GM12878 (cell line): ENCODE measurements around the gene AK5. TPM values are rescaled to one million over a fixed set of nuclear protein-coding genes. Genes with fewer than 3 reads are reported as not detected.

Experiments used
- ATAC-seq: fragments of 200-7000 bp; cut with Tn5 transposase; 3 replicates; pipeline ENCODE4 v1.9.1; 2020; ENCODE audit warnings: mild to moderate bottlenecking, moderate library complexity
- BruUV-seq: library from RNA; stranded (reverse); fragments of 400-500 nt; replicated peaks from 2 replicates; lab custom pipeline; 2021; lab: Mats Ljungman, UMichigan
- CTCF ChIA-PET: fragments of 300-600 bp; sonication (Branson Sonifier 250); formaldehyde crosslinking; extraction: SDS; loops from one replicate; lab custom pipeline; 2021; ENCODE audit warnings: inconsistent platforms; lab: Yijun Ruan, JAX
- POLR2A ChIA-PET: fragments of 350-600 bp; formaldehyde crosslinking; extraction: SDS; loops from one replicate; lab custom pipeline; 2021; ENCODE audit warnings: inconsistent platforms; lab: Charles Lee
- RAD21 ChIA-PET: fragments of 300-600 bp; sonication (Branson Sonifier 250); formaldehyde crosslinking; loops from one replicate; lab custom pipeline; 2023; ENCODE audit warnings: antibody characterized with exemption; ENCODE audit not compliant: unreplicated experiment; lab: Charles Lee
- SMC1A ChIA-PET: fragments of 300-600 bp; sonication (Branson Sonifier 250); formaldehyde crosslinking; loops from one replicate; lab custom pipeline; 2023; ENCODE audit not compliant: unreplicated experiment, uncharacterized antibody; lab: Charles Lee
- DNase-seq: peaks from one replicate; pipeline ENCODE4 v3.0.0-alpha.2; 2011; ENCODE audit warnings: low read depth, low spot score
- FAIRE-seq: peaks from 3 replicates; lab custom pipeline; 2011; peaks lifted over from hg19 to GRCh38; lab: Jason Lieb, UNC
- H2AFZ ChIP-seq: 2 replicates; pipeline ENCODE4 v1.6.0; 2011; ENCODE audit warnings: low read depth, low read length, control low read depth; ENCODE audit not compliant: control insufficient read depth
- H3K27ac ChIP-seq: 2 replicates; pipeline ENCODE4 v1.5.1; 2011; ENCODE audit warnings: control low read depth; ENCODE audit not compliant: control insufficient read depth, insufficient read depth
- H3K27me3 ChIP-seq, 2 experiments: replicated peaks in 1 of 2; 2 replicates each; pipeline versions ENCODE4 v1.6.0 to v1.6.1; 2011; ENCODE audit warnings: low read length in 1 of 2; ENCODE audit not compliant: control insufficient read depth in 2 of 2, insufficient read depth in 2 of 2
- H3K36me3 ChIP-seq, 2 experiments: 2 replicates each; pipeline ENCODE4 v1.5.1; 2011; ENCODE audit warnings: low read length in 1 of 2; ENCODE audit not compliant: control insufficient read depth in 2 of 2, insufficient read depth in 2 of 2
- H3K4me1 ChIP-seq: 2 replicates; pipeline ENCODE4 v1.6.1; 2011; ENCODE audit warnings: mild to moderate bottlenecking, low read length, moderate library complexity, mixed read lengths; ENCODE audit not compliant: control insufficient read depth, insufficient read depth
- H3K4me2 ChIP-seq: 2 replicates; pipeline ENCODE4 v1.6.0; 2011; ENCODE audit warnings: control low read depth; ENCODE audit not compliant: control insufficient read depth, insufficient read depth
- H3K4me3 ChIP-seq: fragments of 200-600 bp; sonication (generic); 2 replicates; pipeline ENCODE4 v1.5.1; 2016
- H3K79me2 ChIP-seq: 2 replicates; pipeline ENCODE4 v1.6.0; 2011; ENCODE audit warnings: low read length; ENCODE audit not compliant: control insufficient read depth, insufficient read depth
- H3K9ac ChIP-seq: 2 replicates; pipeline ENCODE4 v1.8.0; 2011; ENCODE audit warnings: low read length, control low read depth, mixed read lengths; ENCODE audit not compliant: control insufficient read depth, insufficient read depth
- H3K9me3 ChIP-seq: replicated peaks from 3 replicates; pipeline ENCODE4 v1.5.1; 2011; ENCODE audit warnings: mild to moderate bottlenecking, low read length; ENCODE audit not compliant: control insufficient read depth, insufficient read depth
- H4K20me1 ChIP-seq: 2 replicates; pipeline ENCODE4 v1.6.0; 2011; ENCODE audit not compliant: control insufficient read depth, insufficient read depth
- ESRRA ChIP-seq: IDR thresholded peaks from 2 replicates; pipeline ENCODE4 v1.6.1; 2012; ENCODE audit warnings: mild to moderate bottlenecking, low read length, improper control_type of control experiment
- HDGF ChIP-seq: fragments of 450-650 bp; IDR thresholded peaks from 2 replicates; pipeline ENCODE4 v1.6.1; 2016; ENCODE audit warnings: antibody characterized with exemption
- MEF2A ChIP-seq: IDR thresholded peaks from 2 replicates; pipeline ENCODE4 v1.6.1; 2011; ENCODE audit warnings: low read depth, mild to moderate bottlenecking, low read length, moderate library complexity; ENCODE audit not compliant: insufficient read depth
- PAX5 ChIP-seq: IDR thresholded peaks from 2 replicates; pipeline ENCODE4 v1.6.1; 2011; ENCODE audit warnings: low read depth, low read length, borderline replicate concordance
- RFX5 ChIP-seq: IDR thresholded peaks from 2 replicates; pipeline ENCODE4 v1.6.1; 2011; ENCODE audit warnings: low read depth, low read length, improper control_type of control experiment
- SPI1 ChIP-seq: IDR thresholded peaks from 2 replicates; pipeline ENCODE4 v1.6.1; 2011; ENCODE audit warnings: low read depth, mild to moderate bottlenecking, low read length, moderate library complexity, borderline replicate concordance; ENCODE audit not compliant: insufficient read depth
- ZNF622 ChIP-seq: fragments of 450-650 bp; IDR thresholded peaks from 2 replicates; pipeline ENCODE4 v1.6.1; 2017; ENCODE audit warnings: mild to moderate bottlenecking, inconsistent platforms
- WGBS: methylation state at CpG from one replicate; pipeline ENCODE4 v1.1.6; 2016; ENCODE audit warnings: low lambda C conversion rate; ENCODE audit not compliant: insufficient replicate concordance, insufficient coverage; ENCODE audit errors: missing lambda C conversion rate; 5-methylcytosine and 5-hydroxymethylcytosine counted together
- in situ Hi-C: fragments of 300-500 bp; cut with MboI; formaldehyde crosslinking; loops from 9 replicates; pipeline ENCODE4 v1.14.3; 2018; ENCODE audit warnings: mixed read lengths
- intact Hi-C: fragments of 100-400 bp; cut with micrococcal nuclease; formaldehyde crosslinking; loops from one replicate; pipeline ENCODE4 v1.14.2; 2022; ENCODE audit not compliant: unreplicated experiment
- polyA plus RNA-seq, 11 experiments: library from polyadenylated mRNA; depleted of rRNA in 4 of 11; unstranded in 6 of 11; stranded (reverse) in 5 of 11; fragments of >200 nt; fragmentation: Nextera tagmentation in 4 of 11; fragmentation: Illumina TruSeq in 1 of 11; extraction: Ambion mirVana in 4 of 11; extraction: Trizol in 1 of 11; gene quantifications; 1 replicate in 1 of 11; 2 replicates in 10 of 11; pipeline versions ENCODE4 v1.2.1 to v1.2.3, GENCODE V29; 2011 to 2016; ENCODE audit warnings: inconsistent platforms in 2 of 11, missing spikeins in 2 of 11, low read depth in 1 of 11
- total RNA-seq, 4 experiments: library from RNA; depleted of rRNA in 3 of 4; stranded (reverse); fragments of >200 nt in 3 of 4; fragmentation: Illumina TruSeq in 1 of 4; extraction: Trizol in 1 of 4; gene quantifications; 2 replicates each; pipeline versions ENCODE4 v1.2.1 to v1.2.3, GENCODE V29; 2013 to 2021
- TF ChIP-seq, protein P1 (sequence below): fragments of 450-650 bp; IDR thresholded peaks from 2 replicates; pipeline ENCODE4 v1.6.1; 2014; ENCODE audit warnings: mild to moderate bottlenecking
- TF ChIP-seq, protein P2 (sequence below): fragments of 450-650 bp; IDR thresholded peaks from 2 replicates; pipeline ENCODE4 v1.6.1; 2017; ENCODE audit warnings: borderline replicate concordance
- TF ChIP-seq, protein P3 (sequence below): fragments of 450-650 bp; IDR thresholded peaks from 2 replicates; pipeline ENCODE4 v1.6.1; 2016; ENCODE audit warnings: mild to moderate bottlenecking, moderate library complexity, borderline replicate concordance
- TF ChIP-seq, protein P4 (sequence below): fragments of 450-650 bp; IDR thresholded peaks from 2 replicates; pipeline ENCODE4 v1.6.1; 2017; ENCODE audit warnings: mild to moderate bottlenecking

The AK5 gene
- total and polyA plus RNA-seq, 10 of the 15 experiments (the other 5 are each of a cell fraction or from before 2014, with no cell fraction given): 0.08 to 0.33 TPM; not detected in 8

DNA sequence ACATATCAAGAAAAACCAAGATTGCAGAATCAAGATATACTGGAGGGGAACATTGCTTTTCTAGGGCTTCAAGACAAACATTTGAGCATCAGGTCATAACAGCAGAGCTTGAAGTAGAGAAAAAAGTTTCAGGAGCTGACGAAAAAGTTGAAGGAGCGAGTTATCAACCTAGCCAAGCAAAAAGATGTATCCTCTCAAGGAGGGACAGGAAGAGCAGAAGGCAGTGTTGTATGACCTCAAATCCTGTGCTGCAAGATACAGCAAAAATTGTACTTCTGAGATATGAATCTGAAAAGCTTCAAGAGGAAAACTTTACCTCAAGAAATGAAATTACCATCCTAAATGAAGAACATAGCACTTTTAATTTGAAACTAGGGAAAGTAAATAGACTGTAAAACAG, 153.1 kb downstream of the AK5 start (continued):
- TF ChIP-seq ZNF622 (no peak), HDGF (no peak), PAX5 (no peak), ESRRA (no peak), RFX5 (no peak)
- TF ChIP-seq, all 136 proteins: peak for 0

DNA sequence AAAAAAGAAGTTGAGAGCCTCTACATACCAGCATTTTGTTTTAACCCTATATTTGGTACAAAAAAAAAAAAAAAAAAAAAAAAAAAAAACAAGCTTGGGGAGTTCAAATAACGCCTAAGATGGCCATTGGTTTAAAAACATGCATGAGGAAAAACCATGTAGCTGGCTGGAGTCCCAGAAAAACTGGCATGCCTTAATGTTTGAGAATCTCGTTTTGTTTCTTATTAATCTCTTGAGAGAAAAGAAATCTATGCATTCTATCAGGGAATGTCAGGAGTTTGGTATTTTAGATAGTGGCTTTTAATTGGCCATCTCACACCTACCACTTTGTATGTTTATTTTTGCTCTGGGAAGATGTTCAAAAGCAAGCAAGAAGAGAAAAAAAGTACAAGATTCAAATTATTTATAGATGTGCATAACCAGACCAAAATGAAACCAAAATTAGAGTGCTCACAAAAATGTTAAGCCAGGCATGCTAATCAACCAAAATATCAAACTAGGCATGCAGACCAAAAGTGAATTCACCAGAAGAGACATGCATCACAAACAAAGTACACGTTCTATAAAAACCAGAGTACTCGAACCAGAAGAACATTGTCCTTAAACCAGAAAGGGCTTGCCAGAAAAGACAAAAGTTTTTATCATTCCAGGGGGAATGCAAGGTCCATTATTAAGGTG, 156.6 kb downstream of the AK5 start:
- ATAC-seq: no peak
- ChIA-PET POLR2A (interaction anchor here (0.6 kb wide), 1 partner anchor 41 kb away, joined by 3 read pairs; no protein-coding TSS in a partner anchor), CTCF (no interaction called here), SMC1A (interaction anchor here (0.6 kb wide), 1 partner anchor 439 kb away, joined by 4 read pairs; no protein-coding TSS in a partner anchor), RAD21 (no interaction called here)
- H3K4me1 ChIP-seq: no peaks in the 10 kb centered on the region
- whole genome bisulfite sequencing: 12% methylated on average over 4 of the region's 4 CpGs
- H3K36me3 ChIP-seq: no peaks in the 10 kb centered on the region
- no peak overlapping the region for H3K4me2 ChIP-seq
- no peaks in the 10 kb centered on the region for H4K20me1 ChIP-seq
- H3K4me3 ChIP-seq: no peak overlapping the region
- no peaks in the 10 kb centered on the region; the same call in 2 of the 3 replicates for H3K9me3 ChIP-seq
- no peak overlapping the region for H2AFZ ChIP-seq
- no peak overlapping the region for H3K9ac ChIP-seq
- H3K79me2 ChIP-seq: no peaks in the 10 kb centered on the region
- intact Hi-C loops: no loop called here
- H3K27ac ChIP-seq: no peak overlapping the region
- FAIRE-seq: no peak
- in situ Hi-C loops: no loop called here
- no peaks in the 10 kb centered on the region for H3K27me3 ChIP-seq
- BruUV-seq: no TSS peak
- no peak for DNase-seq
- TF ChIP-seq, protein P1, sequence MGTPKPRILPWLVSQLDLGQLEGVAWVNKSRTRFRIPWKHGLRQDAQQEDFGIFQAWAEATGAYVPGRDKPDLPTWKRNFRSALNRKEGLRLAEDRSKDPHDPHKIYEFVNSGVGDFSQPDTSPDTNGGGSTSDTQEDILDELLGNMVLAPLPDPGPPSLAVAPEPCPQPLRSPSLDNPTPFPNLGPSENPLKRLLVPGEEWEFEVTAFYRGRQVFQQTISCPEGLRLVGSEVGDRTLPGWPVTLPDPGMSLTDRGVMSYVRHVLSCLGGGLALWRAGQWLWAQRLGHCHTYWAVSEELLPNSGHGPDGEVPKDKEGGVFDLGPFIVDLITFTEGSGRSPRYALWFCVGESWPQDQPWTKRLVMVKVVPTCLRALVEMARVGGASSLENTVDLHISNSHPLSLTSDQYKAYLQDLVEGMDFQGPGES: no peak
- TF ChIP-seq, protein P2, sequence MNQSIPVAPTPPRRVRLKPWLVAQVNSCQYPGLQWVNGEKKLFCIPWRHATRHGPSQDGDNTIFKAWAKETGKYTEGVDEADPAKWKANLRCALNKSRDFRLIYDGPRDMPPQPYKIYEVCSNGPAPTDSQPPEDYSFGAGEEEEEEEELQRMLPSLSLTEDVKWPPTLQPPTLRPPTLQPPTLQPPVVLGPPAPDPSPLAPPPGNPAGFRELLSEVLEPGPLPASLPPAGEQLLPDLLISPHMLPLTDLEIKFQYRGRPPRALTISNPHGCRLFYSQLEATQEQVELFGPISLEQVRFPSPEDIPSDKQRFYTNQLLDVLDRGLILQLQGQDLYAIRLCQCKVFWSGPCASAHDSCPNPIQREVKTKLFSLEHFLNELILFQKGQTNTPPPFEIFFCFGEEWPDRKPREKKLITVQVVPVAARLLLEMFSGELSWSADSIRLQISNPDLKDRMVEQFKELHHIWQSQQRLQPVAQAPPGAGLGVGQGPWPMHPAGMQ: no peak
- no peak for TF ChIP-seq MEF2A
- no peak for TF ChIP-seq SPI1
- TF ChIP-seq, protein P3, sequence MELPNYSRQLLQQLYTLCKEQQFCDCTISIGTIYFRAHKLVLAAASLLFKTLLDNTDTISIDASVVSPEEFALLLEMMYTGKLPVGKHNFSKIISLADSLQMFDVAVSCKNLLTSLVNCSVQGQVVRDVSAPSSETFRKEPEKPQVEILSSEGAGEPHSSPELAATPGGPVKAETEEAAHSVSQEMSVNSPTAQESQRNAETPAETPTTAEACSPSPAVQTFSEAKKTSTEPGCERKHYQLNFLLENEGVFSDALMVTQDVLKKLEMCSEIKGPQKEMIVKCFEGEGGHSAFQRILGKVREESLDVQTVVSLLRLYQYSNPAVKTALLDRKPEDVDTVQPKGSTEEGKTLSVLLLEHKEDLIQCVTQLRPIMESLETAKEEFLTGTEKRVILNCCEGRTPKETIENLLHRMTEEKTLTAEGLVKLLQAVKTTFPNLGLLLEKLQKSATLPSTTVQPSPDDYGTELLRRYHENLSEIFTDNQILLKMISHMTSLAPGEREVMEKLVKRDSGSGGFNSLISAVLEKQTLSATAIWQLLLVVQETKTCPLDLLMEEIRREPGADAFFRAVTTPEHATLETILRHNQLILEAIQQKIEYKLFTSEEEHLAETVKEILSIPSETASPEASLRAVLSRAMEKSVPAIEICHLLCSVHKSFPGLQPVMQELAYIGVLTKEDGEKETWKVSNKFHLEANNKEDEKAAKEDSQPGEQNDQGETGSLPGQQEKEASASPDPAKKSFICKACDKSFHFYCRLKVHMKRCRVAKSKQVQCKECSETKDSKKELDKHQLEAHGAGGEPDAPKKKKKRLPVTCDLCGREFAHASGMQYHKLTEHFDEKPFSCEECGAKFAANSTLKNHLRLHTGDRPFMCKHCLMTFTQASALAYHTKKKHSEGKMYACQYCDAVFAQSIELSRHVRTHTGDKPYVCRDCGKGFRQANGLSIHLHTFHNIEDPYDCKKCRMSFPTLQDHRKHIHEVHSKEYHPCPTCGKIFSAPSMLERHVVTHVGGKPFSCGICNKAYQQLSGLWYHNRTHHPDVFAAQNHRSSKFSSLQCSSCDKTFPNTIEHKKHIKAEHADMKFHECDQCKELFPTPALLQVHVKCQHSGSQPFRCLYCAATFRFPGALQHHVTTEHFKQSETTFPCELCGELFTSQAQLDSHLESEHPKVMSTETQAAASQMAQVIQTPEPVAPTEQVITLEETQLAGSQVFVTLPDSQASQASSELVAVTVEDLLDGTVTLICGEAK: no peak
- TF ChIP-seq, protein P4, sequence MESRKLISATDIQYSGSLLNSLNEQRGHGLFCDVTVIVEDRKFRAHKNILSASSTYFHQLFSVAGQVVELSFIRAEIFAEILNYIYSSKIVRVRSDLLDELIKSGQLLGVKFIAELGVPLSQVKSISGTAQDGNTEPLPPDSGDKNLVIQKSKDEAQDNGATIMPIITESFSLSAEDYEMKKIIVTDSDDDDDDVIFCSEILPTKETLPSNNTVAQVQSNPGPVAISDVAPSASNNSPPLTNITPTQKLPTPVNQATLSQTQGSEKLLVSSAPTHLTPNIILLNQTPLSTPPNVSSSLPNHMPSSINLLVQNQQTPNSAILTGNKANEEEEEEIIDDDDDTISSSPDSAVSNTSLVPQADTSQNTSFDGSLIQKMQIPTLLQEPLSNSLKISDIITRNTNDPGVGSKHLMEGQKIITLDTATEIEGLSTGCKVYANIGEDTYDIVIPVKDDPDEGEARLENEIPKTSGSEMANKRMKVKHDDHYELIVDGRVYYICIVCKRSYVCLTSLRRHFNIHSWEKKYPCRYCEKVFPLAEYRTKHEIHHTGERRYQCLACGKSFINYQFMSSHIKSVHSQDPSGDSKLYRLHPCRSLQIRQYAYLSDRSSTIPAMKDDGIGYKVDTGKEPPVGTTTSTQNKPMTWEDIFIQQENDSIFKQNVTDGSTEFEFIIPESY: no peak
